ENCODE results near the gene RFC2. TPM values are rescaled to one million over a fixed set of nuclear protein-coding genes. Genes with fewer than 3 reads are reported as not detected.

The RFC2 gene
- total and polyA plus RNA-seq, 8 donors: 8.1 to 11.4 (median 9.3) TPM

GRCh38 chr7:74203956-74204618 lies 50.1 kb downstream of the RFC2 start:
- Histone ChIP-seq H3K27ac (no peak overlapping the region), H3K4me3 (no peak overlapping the region), H3K27me3 (no peaks in the 10 kb centered on the region), H3K4me1 (no peaks in the 10 kb centered on the region), H3K36me3 (no peaks in the 10 kb centered on the region), H3K9me3 (no peaks in the 10 kb centered on the region)
- TF ChIP-seq CTCF (IDR thresholded peaks at IDR 0.05): no peak
- intact Hi-C loops (cut with DNase I): loop anchor here in 1 of 3 donors (10.0 kb wide), 1 partner anchor 339 kb away; the partner anchor contains the start of gene TMEM270
- no peak for DNase-seq
- WGBS, 2 donors: 86 to 100% methylated on average over 1 of the region's 1 CpG
- ATAC-seq: no peak
- no peak for FAIRE-seq

- peak in 2 of 4 donors; percentile 13 to 38 for TF ChIP-seq CTCF (IDR thresholded peaks at IDR 0.05)
Observed at GRCh38 chr7:74202841-74203556, 51.2 kb downstream of the RFC2 start.

GRCh38 chr7:74199551-74200355 lies 54.4 kb downstream of the RFC2 start:
- FAIRE-seq: no peak

More at GRCh38 chr7:74202841-74203556, 51.2 kb downstream of the RFC2 start:
- no peaks in the 10 kb centered on the region for H3K9me3 ChIP-seq
- no peaks in the 10 kb centered on the region for H3K4me1 ChIP-seq
- 24 to 32% methylated on average over 12 of the region's 12 CpGs for WGBS, 2 donors
- intact Hi-C loops (cut with DNase I): loop anchor here in 1 of 3 donors (10.0 kb wide), 1 partner anchor 338 kb away; the partner anchor contains the start of gene TMEM270
- FAIRE-seq: no peak
- peak in 3 of 6 donors; percentile 21 to 40 (median 27) for DNase-seq
- H3K27ac ChIP-seq: no peak overlapping the region
- H3K4me3 ChIP-seq: no peak overlapping the region
- no peaks in the 10 kb centered on the region for H3K36me3 ChIP-seq
- peak in 3 of 4 donors; percentile 53 to 58 (median 55) for ATAC-seq
- no peaks in the 10 kb centered on the region for H3K27me3 ChIP-seq

More at GRCh38 chr7:74199551-74200355, 54.4 kb downstream of the RFC2 start:
- no peak for ATAC-seq
- no peaks in the 10 kb centered on the region for H3K27me3 ChIP-seq
- intact Hi-C loops (cut with DNase I): loop anchor here in 1 of 3 donors (10.0 kb wide), 1 partner anchor 335 kb away; the partner anchor contains the start of gene TMEM270
- peaks cover 0 to 10% (median 3%) of the 10 kb centered on the region in 3 donors for H3K36me3 ChIP-seq
- H3K4me3 ChIP-seq: no peak overlapping the region
- H3K4me1 ChIP-seq: no peaks in the 10 kb centered on the region
- 82 to 86% methylated on average over 19 of the region's 19 CpGs for WGBS, 2 donors
- H3K27ac ChIP-seq: no peak overlapping the region
- no peaks in the 10 kb centered on the region for H3K9me3 ChIP-seq
- DNase-seq: peak in 1 of 6 donors; percentile 5
- no peak for TF ChIP-seq CTCF (IDR thresholded peaks at IDR 0.05)

All from pancreas (tissue), 10 donors.